Keratinocyte (primary cell): Measurements from ENCODE around the gene HMGXB3.

Experiments
- CTCF ChIP-seq, 3 experiments: IDR thresholded peaks in 1 of 3; conservative IDR thresholded peaks in 1 of 3; optimal IDR thresholded peaks in 1 of 3; 2 replicates in 2 of 3; 3 replicates in 1 of 3; pipeline versions ENCODE3 to v1.5.1; 2011; ENCODE audit warnings: low read length in 3 of 3, mild to moderate bottlenecking in 3 of 3, moderate library complexity in 2 of 3, control low read depth in 1 of 3, inconsistent platforms in 1 of 3; ENCODE audit not compliant: insufficient read depth in 2 of 3; ENCODE audit errors: extremely low read depth in 1 of 3
- EZH2 ChIP-seq: IDR thresholded peaks from one replicate; pipeline ENCODE4 v1.6.1; 2012; ENCODE audit warnings: inconsistent platforms, mild to moderate bottlenecking, low read length, moderate library complexity

DNA sequence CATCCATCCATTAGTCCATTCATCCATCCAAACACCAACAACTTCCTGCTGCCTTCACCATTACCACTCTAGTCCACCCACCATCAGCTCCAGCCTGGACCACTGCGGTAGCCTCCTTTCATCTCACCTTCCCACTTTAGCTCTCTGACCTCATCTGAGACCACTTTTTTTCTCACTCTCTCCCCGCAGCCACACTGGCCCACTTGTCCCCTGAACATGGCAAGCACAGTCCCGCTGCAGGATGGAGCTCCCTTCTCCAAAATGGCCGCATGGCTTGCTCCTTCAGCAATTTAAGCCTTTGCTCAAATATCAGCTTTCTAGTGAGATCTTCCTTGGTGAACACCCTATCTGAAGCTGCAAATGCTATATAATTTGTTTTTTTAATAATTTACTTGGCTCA is 74.7 kb downstream of the HMGXB3 start:
- TF ChIP-seq CTCF (optimal IDR thresholded peaks at IDR 0.05 in 1 of 3, IDR thresholded peaks at IDR 0.05 in 1 of 3, conservative IDR thresholded peaks at IDR 0.05 in 1 of 3; ENCODE audit: extremely low read depth in 1 of 3, insufficient read depth in 2 of 3, low read length in 3 of 3) (no peak), EZH2 (no peak)
